ENCODE results near the gene GATA6. TPM values are rescaled to one million over a fixed set of nuclear protein-coding genes. Genes with fewer than 3 reads are reported as not detected.

GATA6 gene
- total and polyA plus RNA-seq, 2 of the 8 experiments (the other 6 are each of a cell fraction or from before 2014, with no cell fraction given) = 0.09 TPM; not detected in 1

- DNase-seq (ENCODE audit: low read depth in 1 of 2, low spot score in 2 of 2) = no peak
- TF ChIP-seq ATF3 (IDR thresholded peaks at IDR 0.05; ENCODE audit: insufficient read depth, low read depth, low read length) = no peak
- TF ChIP-seq ZNF274 (IDR thresholded peaks at IDR 0.05; ENCODE audit: borderline replicate concordance, extremely low read depth, low read length) = no peak
- no peak for TF ChIP-seq POU5F1 (IDR thresholded peaks at IDR 0.05; ENCODE audit: low read depth, low read length)
- TF ChIP-seq YY1 (IDR thresholded peaks at IDR 0.05; ENCODE audit: low read depth, low read length) = no peak
- no peak for TF ChIP-seq RNF2 (IDR thresholded peaks at IDR 0.05; ENCODE audit: borderline replicate concordance, low read depth, low read length, missing control alignments, poor library complexity, severe bottlenecking)
- no peak for TF ChIP-seq ASH2L (IDR thresholded peaks at IDR 0.05; ENCODE audit: low read length)
- no peak for TF ChIP-seq CREB1 (IDR thresholded peaks at IDR 0.05)
- TF ChIP-seq RAD21 (IDR thresholded peaks at IDR 0.05 in 1 of 2, conservative IDR thresholded peaks at IDR 0.05 in 1 of 2; ENCODE audit: low read depth in 2 of 2, low read length in 2 of 2) = no peak
- no peak for TF ChIP-seq BACH1 (IDR thresholded peaks at IDR 0.05; ENCODE audit: low read length)
- TF ChIP-seq HDAC6 (IDR thresholded peaks at IDR 0.05; ENCODE audit: low read depth, low read length) = no peak
- TF ChIP-seq CBX5 (IDR thresholded peaks at IDR 0.05; ENCODE audit: low read depth, low read length) = no peak
These were observed 55.0 kb downstream of the GATA6 start for GRCh38 chr18:22224339-22224738.

More at GRCh38 chr18:22224339-22224738, 55.0 kb downstream of the GATA6 start:
- peaks cover 0 to 7% (median 5%) of the 10 kb centered on the region in 4 experiments; a peak in 5 of 7 replicates for H3K27me3 ChIP-seq (replicated peaks in 1 of 4; ENCODE audit: control insufficient read depth in 3 of 4, extremely low read depth in 1 of 4, insufficient read depth in 3 of 4, low read length in 3 of 4)
- H3K36me3 ChIP-seq (ENCODE audit: control insufficient read depth in 2 of 4, insufficient read depth in 4 of 4, low read length in 3 of 4) = no peaks in the 10 kb centered on the region
- no peaks in the 10 kb centered on the region for H3K23me2 ChIP-seq (ENCODE audit: low read depth, low read length)
- H4K5ac ChIP-seq (ENCODE audit: insufficient read length, low read depth, low read length) = no peak overlapping the region
- POLR2A ChIA-PET (ENCODE audit: partially characterized antibody) = no interaction called here
- no peak overlapping the region for H3K9ac ChIP-seq (replicated peaks in 1 of 4; ENCODE audit: extremely low read depth in 1 of 4, low read depth in 3 of 4, low read length in 3 of 4)
- no peaks in the 10 kb centered on the region for H3K9me3 ChIP-seq (ENCODE audit: insufficient read depth in 2 of 2, low read depth in 1 of 2, low read length in 1 of 2)
- no peak overlapping the region for H3K56ac ChIP-seq (replicated peaks; ENCODE audit: insufficient read length, low read depth, low read length)
- no peak overlapping the region for H3K4ac ChIP-seq (replicated peaks; ENCODE audit: insufficient read length, low read depth, low read length)
- no peak for FAIRE-seq
- no peak overlapping the region for H3K18ac ChIP-seq (ENCODE audit: extremely low read depth, low read length)
- H3K4me2 ChIP-seq (ENCODE audit: insufficient read depth in 1 of 2, low read depth in 2 of 2, low read length in 2 of 2) = no peak overlapping the region
- no peak overlapping the region for H2AK5ac ChIP-seq (ENCODE audit: low read depth, low read length)
- no peak overlapping the region for H3K27ac ChIP-seq (ENCODE audit: low read depth, low read length)
- no peaks in the 10 kb centered on the region for H3K4me1 ChIP-seq (replicated peaks in 1 of 4; ENCODE audit: control insufficient read depth in 3 of 4, insufficient read depth in 4 of 4, low read length in 3 of 4)
- no peak overlapping the region for H2BK15ac ChIP-seq (ENCODE audit: low read length)
- H2AFZ ChIP-seq (ENCODE audit: low read length) = no peak overlapping the region
- H3K23ac ChIP-seq (ENCODE audit: insufficient read length) = no peak overlapping the region
- no peak overlapping the region for H2BK20ac ChIP-seq (ENCODE audit: low read length)
- H3K14ac ChIP-seq (ENCODE audit: insufficient read length) = no peak overlapping the region
- no peaks in the 10 kb centered on the region for H3K79me2 ChIP-seq (ENCODE audit: control insufficient read depth in 1 of 2, insufficient read depth in 2 of 2, low read length in 2 of 2)
- H3K79me1 ChIP-seq (ENCODE audit: low read depth, low read length) = no peaks in the 10 kb centered on the region
- H2BK120ac ChIP-seq (replicated peaks; ENCODE audit: low read depth, low read length) = no peak overlapping the region
- CTCF ChIA-PET (ENCODE audit: partially characterized antibody) = interaction anchor here (0.9 to 1.2 kb wide), 4 partner anchors 9 to 40 kb away, joined by 3 to 4 read pairs (median 3); no protein-coding TSS in a partner anchor
- 100% methylated on average over 1 of the region's 1 CpG; no CpG with 5 or more reads in 1 of the 2 experiments for WGBS, 2 experiments (ENCODE audit: extremely low coverage in 1 of 2, insufficient coverage in 1 of 2, insufficient read length in 1 of 2, insufficient replicate concordance in 2 of 2, low coverage in 1 of 2, low lambda C conversion rate in 2 of 2, missing lambda C conversion rate in 1 of 2)
- no peak overlapping the region for H4K91ac ChIP-seq (replicated peaks; ENCODE audit: insufficient read length, low read length)
- no peak overlapping the region for H4K8ac ChIP-seq (ENCODE audit: extremely low read depth, insufficient read depth, low read length)
- H3K4me3 ChIP-seq (ENCODE audit: extremely low read depth in 1 of 4, insufficient read depth in 2 of 4, low read depth in 3 of 4, low read length in 4 of 4) = no peak overlapping the region
- H2BK5ac ChIP-seq (ENCODE audit: low read depth, low read length) = no peak overlapping the region
- no peaks in the 10 kb centered on the region for H4K20me1 ChIP-seq (replicated peaks in 1 of 2; ENCODE audit: control insufficient read depth in 1 of 2, insufficient read depth in 2 of 2, low read length in 2 of 2)
- no peak overlapping the region for H2BK12ac ChIP-seq (ENCODE audit: low read depth, low read length)
